Effector memory CD4-positive, alpha-beta T cell (primary cell): ENCODE data around the gene C19orf44.
A peak's percentile ranks its signal among the peaks of the same experiment; 100 is the strongest.

Source experiments
- DNase-seq, 3 donors: peaks; one replicate each; pipeline ENCODE4 v3.0.0-alpha.2; 2020
- H3K27ac ChIP-seq: 2 replicates; pipeline ENCODE4 v1.7.0; 2013; ENCODE audit warnings: mild to moderate bottlenecking, low read length, moderate library complexity; ENCODE audit not compliant: insufficient read depth, poor library complexity, severe bottlenecking
- H3K27me3 ChIP-seq: replicated peaks from 2 replicates; pipeline ENCODE4 v1.7.0; 2013; ENCODE audit warnings: mild to moderate bottlenecking, low read length; ENCODE audit not compliant: insufficient read depth, control insufficient read depth, poor library complexity, severe bottlenecking
- H3K36me3 ChIP-seq: 2 replicates; pipeline ENCODE4 v1.7.0; 2013; ENCODE audit warnings: mild to moderate bottlenecking, low read length, moderate library complexity; ENCODE audit not compliant: control insufficient read depth, insufficient read depth
- H3K4me1 ChIP-seq: 2 replicates; pipeline ENCODE4 v1.7.0; 2013; ENCODE audit warnings: low read length, mild to moderate bottlenecking; ENCODE audit not compliant: control insufficient read depth, insufficient read depth, poor library complexity, severe bottlenecking
- H3K4me3 ChIP-seq: 2 replicates; pipeline ENCODE4 v1.7.0; 2013; ENCODE audit warnings: low read length, low read depth, mild to moderate bottlenecking; ENCODE audit not compliant: insufficient read depth, poor library complexity, severe bottlenecking
- H3K9me3 ChIP-seq: 2 replicates; pipeline ENCODE4 v1.7.0; 2013; ENCODE audit warnings: mild to moderate bottlenecking, low read length, moderate library complexity; ENCODE audit not compliant: control insufficient read depth

The C19orf44 gene

DNA sequence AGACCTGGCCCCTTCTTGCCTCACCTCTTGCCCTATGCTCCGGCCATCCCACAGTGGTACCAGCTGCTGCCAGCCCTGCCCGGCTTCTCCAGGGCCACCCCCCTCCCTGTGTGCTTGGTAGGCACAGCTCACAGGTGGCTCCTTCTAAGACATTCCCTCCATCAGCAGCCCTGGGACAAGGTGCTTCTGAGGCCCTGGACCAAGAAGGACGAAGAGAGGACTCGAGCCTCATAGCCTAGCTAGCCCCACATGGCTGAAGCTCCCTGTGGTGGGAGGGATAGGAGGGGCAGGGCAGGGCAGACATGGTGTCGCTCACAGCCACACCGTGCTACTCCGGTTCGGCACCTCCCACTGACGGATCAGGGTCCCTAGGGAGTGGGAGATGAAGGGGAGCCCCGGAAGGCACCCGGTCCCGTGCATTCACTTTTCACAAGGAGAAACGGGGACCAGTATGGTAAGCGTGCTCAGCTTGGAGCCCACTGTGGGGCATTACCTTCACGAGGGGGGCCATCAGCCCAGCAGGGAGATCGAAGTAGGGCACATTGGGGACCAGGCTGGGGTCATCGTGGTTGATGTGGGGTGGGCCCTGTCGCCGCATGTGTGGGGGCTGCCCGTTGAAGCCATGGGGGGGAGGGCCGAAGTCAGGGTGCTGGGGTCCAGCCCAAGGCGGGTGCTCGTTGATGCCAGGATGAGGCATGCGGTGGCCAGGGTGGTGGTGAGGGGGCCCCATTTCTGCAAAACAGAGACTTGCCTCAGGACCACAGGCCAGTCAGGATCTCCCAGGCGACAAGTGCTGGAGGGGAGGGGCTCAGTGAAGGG is 26.6 kb downstream of the C19orf44 start:
- H3K4me3 ChIP-seq: no peak overlapping the region
- DNase-seq: no peak
- H3K9me3 ChIP-seq: no peaks in the 10 kb centered on the region
- H3K27me3 ChIP-seq: no peaks in the 10 kb centered on the region
- H3K4me1 ChIP-seq: no peaks in the 10 kb centered on the region
- H3K27ac ChIP-seq: no peak overlapping the region
- peaks cover 97% of the 10 kb centered on the region for H3K36me3 ChIP-seq

DNA sequence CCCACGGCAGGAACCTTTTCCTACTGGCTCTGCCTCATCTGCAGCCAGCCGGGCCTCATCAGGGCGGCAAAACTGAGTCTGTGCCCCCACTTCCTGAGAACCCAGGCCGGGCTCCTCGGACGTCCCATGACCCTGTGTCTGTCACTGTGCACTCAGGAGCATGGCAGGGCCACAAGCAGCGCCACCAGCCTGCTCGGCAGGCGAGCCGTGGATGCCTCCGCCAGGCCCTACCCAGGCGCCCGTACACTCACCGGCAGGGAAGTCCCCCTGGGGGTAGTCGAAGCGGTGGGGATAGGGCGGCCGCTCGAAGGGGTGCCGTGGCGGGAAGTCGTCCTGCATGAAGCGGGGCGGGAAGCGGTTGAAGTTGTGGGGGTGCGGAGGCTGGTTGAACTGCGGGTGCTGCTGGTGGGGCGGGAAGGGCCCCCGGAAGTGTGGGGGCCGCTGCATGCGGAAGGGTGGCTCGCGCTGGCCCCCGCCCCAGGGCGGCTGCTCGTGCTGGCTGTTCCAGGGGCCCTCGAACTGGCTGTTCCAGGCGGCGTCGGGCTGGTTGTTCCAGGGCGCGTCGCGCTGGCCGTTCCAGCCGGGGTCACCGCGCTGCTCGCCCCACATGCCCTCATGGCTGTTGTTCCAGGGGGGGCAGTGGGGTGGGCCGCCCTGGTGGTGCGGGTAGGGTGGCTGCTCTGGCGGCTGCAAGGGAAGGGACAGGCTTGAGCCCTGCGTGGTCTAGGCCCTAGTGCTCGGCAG is 29.0 kb downstream of the C19orf44 start:
- Histone ChIP-seq H3K36me3 (peaks cover 96% of the 10 kb centered on the region), H3K27me3 (no peaks in the 10 kb centered on the region), H3K4me1 (no peaks in the 10 kb centered on the region), H3K9me3 (no peaks in the 10 kb centered on the region), H3K27ac (no peak overlapping the region), H3K4me3 (no peak overlapping the region)
- DNase-seq: no peak

DNA sequence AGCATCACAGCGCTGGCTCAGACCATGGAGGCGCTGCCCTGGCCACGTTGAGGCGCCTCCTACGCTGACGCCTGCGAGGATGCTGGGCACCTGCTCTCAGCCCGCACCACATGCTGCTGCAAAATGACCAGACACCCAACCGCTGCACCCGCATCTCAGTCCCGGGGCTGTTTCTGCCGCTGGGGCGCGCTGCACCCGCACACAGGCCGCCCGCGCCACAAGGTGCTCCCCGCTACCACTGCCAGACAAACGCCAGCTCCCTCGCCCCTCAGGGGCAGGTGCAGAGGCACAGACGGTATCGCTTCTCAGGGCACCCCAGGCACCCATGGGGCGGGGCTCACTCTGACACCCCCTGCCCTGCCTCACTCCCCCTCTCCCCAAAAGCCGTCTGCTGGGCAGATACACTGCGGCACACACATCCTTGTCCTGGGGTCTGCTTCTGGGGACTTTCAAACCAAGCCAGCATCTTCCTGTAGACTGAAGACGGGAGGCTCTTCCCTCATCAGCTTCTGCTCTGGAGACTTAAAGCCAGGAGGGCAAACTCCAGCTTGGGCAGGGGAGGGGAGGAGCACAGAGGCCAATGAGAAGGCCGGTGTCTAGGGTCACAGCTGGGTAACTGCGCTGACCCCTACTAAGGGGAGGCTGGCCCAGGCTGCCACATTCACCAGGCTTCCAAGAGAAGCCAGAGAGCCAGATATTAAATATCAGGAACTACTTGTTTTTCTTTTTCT is 29.7 kb downstream of the C19orf44 start:
- H3K27me3 ChIP-seq: no peaks in the 10 kb centered on the region
- H3K4me3 ChIP-seq: no peak overlapping the region
- H3K9me3 ChIP-seq: no peaks in the 10 kb centered on the region
- H3K4me1 ChIP-seq: no peaks in the 10 kb centered on the region
- no peak for DNase-seq
- H3K36me3 ChIP-seq: peaks cover 96% of the 10 kb centered on the region
- H3K27ac ChIP-seq: no peak overlapping the region

DNA sequence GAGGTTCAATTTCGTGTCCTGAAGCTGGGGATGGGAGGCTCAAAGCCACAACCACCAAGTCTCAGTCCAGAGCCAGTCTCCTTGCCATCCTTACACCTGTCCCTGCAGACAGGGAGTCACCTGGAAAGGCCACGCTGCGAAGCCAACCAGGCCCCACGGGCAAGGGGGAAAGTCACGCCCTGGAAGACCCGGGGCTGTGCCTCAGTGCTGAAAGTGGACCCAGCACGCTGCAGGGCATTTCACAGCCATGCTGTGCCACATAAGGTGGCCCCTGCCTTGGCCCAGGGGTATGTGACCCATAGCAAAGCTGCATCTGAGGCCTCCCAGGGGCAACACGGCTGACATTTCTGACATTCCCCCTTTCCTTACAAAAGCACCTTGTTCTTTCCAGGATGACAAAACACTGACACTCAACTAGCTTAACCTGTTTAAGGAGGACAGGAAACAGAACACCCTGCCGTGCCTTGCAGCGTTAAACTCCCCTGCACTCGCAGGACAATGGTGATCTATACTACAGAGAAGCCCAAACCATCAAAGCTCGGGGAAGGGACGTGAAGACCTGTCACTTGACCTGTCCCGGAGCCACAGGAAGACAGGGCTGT is 31.2 kb downstream of the C19orf44 start:
- Histone ChIP-seq H3K4me1 (no peaks in the 10 kb centered on the region), H3K36me3 (peaks cover 97% of the 10 kb centered on the region), H3K9me3 (no peaks in the 10 kb centered on the region), H3K27me3 (no peaks in the 10 kb centered on the region), H3K27ac (no peak overlapping the region), H3K4me3 (no peak overlapping the region)
- DNase-seq: no peak

- H3K4me3 ChIP-seq: no peak overlapping the region
- no peaks in the 10 kb centered on the region for H3K9me3 ChIP-seq
- peak in 1 of 3 donors; percentile 11 for DNase-seq
- H3K27ac ChIP-seq: no peak overlapping the region
- no peaks in the 10 kb centered on the region for H3K27me3 ChIP-seq
- H3K4me1 ChIP-seq: no peaks in the 10 kb centered on the region
- H3K36me3 ChIP-seq: peaks cover 97% of the 10 kb centered on the region
Measured at GRCh38 chr19:16527971-16528521, 31.9 kb downstream of the C19orf44 start.

GRCh38 chr19:16529466-16530144 is 33.4 kb downstream of the C19orf44 start:
- Histone ChIP-seq H3K4me3 (no peak overlapping the region), H3K36me3 (peaks cover 90% of the 10 kb centered on the region), H3K27me3 (no peaks in the 10 kb centered on the region), H3K9me3 (no peaks in the 10 kb centered on the region), H3K27ac (no peak overlapping the region), H3K4me1 (no peaks in the 10 kb centered on the region)
- DNase-seq: no peak

GRCh38 chr19:16530540-16531379 is 34.6 kb downstream of the C19orf44 start:
- Histone ChIP-seq H3K9me3 (no peaks in the 10 kb centered on the region), H3K4me3 (no peak overlapping the region), H3K27ac (no peak overlapping the region), H3K27me3 (no peaks in the 10 kb centered on the region), H3K4me1 (no peaks in the 10 kb centered on the region), H3K36me3 (peaks cover 90% of the 10 kb centered on the region)
- DNase-seq: no peak

- no peaks in the 10 kb centered on the region for H3K4me1 ChIP-seq
- H3K27ac ChIP-seq: no peak overlapping the region
- H3K36me3 ChIP-seq: peaks cover 90% of the 10 kb centered on the region
- no peaks in the 10 kb centered on the region for H3K27me3 ChIP-seq
- DNase-seq: no peak
- no peaks in the 10 kb centered on the region for H3K9me3 ChIP-seq
- H3K4me3 ChIP-seq: no peak overlapping the region
Measured at GRCh38 chr19:16531380-16531669, 35.1 kb downstream of the C19orf44 start.
